H1 (cell line): Measurements from ENCODE around the gene CDK8. TPM values are rescaled to one million over a fixed set of nuclear protein-coding genes. Genes with fewer than 3 reads are reported as not detected.

Experiments
- CTCF ChIA-PET: fragments of 300-600 bp; sonication (Branson Sonifier 250); formaldehyde crosslinking; loops from one replicate; lab custom pipeline; 2021; ENCODE audit not compliant: partially characterized antibody; lab: Charles Lee
- POLR2A ChIA-PET: fragments of 300-600 bp; sonication (Branson Sonifier 250); formaldehyde crosslinking; loops from one replicate; lab custom pipeline; 2021; ENCODE audit warnings: inconsistent platforms; ENCODE audit not compliant: partially characterized antibody; lab: Charles Lee
- DNase-seq, 2 experiments: peaks; one replicate each; pipeline versions ENCODE4 v3.0.0 to v3.0.0-alpha.2; 2010 to 2022; ENCODE audit warnings: low spot score in 2 of 2, low read depth in 1 of 2, mixed read lengths in 1 of 2
- FAIRE-seq: peaks from 2 replicates; lab custom pipeline; 2011; peaks lifted over from hg19 to GRCh38; lab: Jason Lieb, UNC
- H2AFZ ChIP-seq: 2 replicates; pipeline ENCODE4 v1.8.1; 2012; ENCODE audit warnings: low read length, inconsistent platforms
- H2AK5ac ChIP-seq: 2 replicates; pipeline ENCODE4 v1.6.1; 2013; ENCODE audit warnings: low read depth, low read length
- H2BK120ac ChIP-seq: replicated peaks from 2 replicates; pipeline ENCODE3; 2013; ENCODE audit warnings: low read depth, low read length, inconsistent platforms
- H2BK12ac ChIP-seq: 2 replicates; pipeline ENCODE4 v1.6.1; 2013; ENCODE audit warnings: low read depth, low read length
- H2BK15ac ChIP-seq: 2 replicates; pipeline ENCODE4 v1.6.1; 2013; ENCODE audit warnings: low read length
- H2BK20ac ChIP-seq: 2 replicates; pipeline ENCODE4 v1.6.1; 2013; ENCODE audit warnings: low read length
- H2BK5ac ChIP-seq: 2 replicates; pipeline ENCODE4 v1.6.1; 2013; ENCODE audit warnings: low read depth, low read length
- H3K14ac ChIP-seq: 2 replicates; pipeline ENCODE4 v1.6.1; 2013; ENCODE audit warnings: inconsistent platforms; ENCODE audit not compliant: insufficient read length
- H3K18ac ChIP-seq: 2 replicates; pipeline ENCODE4 v1.6.1; 2013; ENCODE audit warnings: low read length; ENCODE audit errors: extremely low read depth
- H3K23ac ChIP-seq: 2 replicates; pipeline ENCODE4 v1.6.1; 2013; ENCODE audit warnings: inconsistent platforms; ENCODE audit not compliant: insufficient read length
- H3K23me2 ChIP-seq: 2 replicates; pipeline ENCODE4 v1.6.1; 2013; ENCODE audit warnings: low read depth, low read length
- H3K27ac ChIP-seq: 2 replicates; pipeline ENCODE4 v1.6.1; 2011; ENCODE audit warnings: low read depth, low read length, inconsistent platforms
- H3K27me3 ChIP-seq, 4 experiments: replicated peaks in 1 of 4; 1 replicate in 1 of 4; 2 replicates in 3 of 4; pipeline versions ENCODE4 v1.6.1 to v1.8.1; 2011 to 2013; ENCODE audit warnings: low read length in 3 of 4, mild to moderate bottlenecking in 3 of 4, inconsistent platforms in 2 of 4, mixed read lengths in 2 of 4, moderate library complexity in 1 of 4; ENCODE audit not compliant: control insufficient read depth in 3 of 4, insufficient read depth in 3 of 4; ENCODE audit errors: extremely low read depth in 1 of 4
- H3K36me3 ChIP-seq, 4 experiments: 2 replicates each; pipeline versions ENCODE4 v1.6.1 to v1.8.1; 2011 to 2013; ENCODE audit warnings: mild to moderate bottlenecking in 4 of 4, low read length in 3 of 4, moderate library complexity in 2 of 4, control low read depth in 1 of 4, inconsistent platforms in 1 of 4; ENCODE audit not compliant: insufficient read depth in 4 of 4, control insufficient read depth in 2 of 4
- H3K4ac ChIP-seq: replicated peaks from 2 replicates; pipeline ENCODE3; 2013; ENCODE audit warnings: low read length, low read depth, mixed read lengths, inconsistent platforms; ENCODE audit not compliant: insufficient read length
- H3K4me1 ChIP-seq, 4 experiments: replicated peaks in 1 of 4; 1 replicate in 1 of 4; 2 replicates in 3 of 4; pipeline versions ENCODE4 v1.6.1 to v1.8.1; 2011 to 2013; ENCODE audit warnings: low read length in 3 of 4, inconsistent platforms in 2 of 4, mixed read lengths in 1 of 4; ENCODE audit not compliant: insufficient read depth in 4 of 4, control insufficient read depth in 3 of 4
- H3K4me2 ChIP-seq, 2 experiments: 2 replicates each; pipeline versions ENCODE4 v1.6.1 to v1.8.1; 2011 to 2013; ENCODE audit warnings: low read depth in 2 of 2, low read length in 2 of 2, control low read depth in 1 of 2, inconsistent platforms in 1 of 2, mild to moderate bottlenecking in 1 of 2; ENCODE audit not compliant: insufficient read depth in 1 of 2
- H3K4me3 ChIP-seq, 4 experiments: fragments of 200-600, 300-600 bp in 1 of 4; sonication (generic), shearing (Covaris generic), sonication (Bioruptor Twin) in 1 of 4; 2 replicates each; pipeline versions ENCODE4 v1.5.1 to v1.8.1; 2011 to 2016; ENCODE audit warnings: low read length in 4 of 4, low read depth in 3 of 4, control low read depth in 2 of 4, inconsistent platforms in 2 of 4, mild to moderate bottlenecking in 2 of 4, mixed read lengths in 1 of 4, moderate library complexity in 1 of 4; ENCODE audit not compliant: insufficient read depth in 2 of 4; ENCODE audit errors: extremely low read depth in 1 of 4
- H3K56ac ChIP-seq: replicated peaks from 2 replicates; pipeline ENCODE3; 2013; ENCODE audit warnings: low read depth, mild to moderate bottlenecking, mixed read lengths, low read length, inconsistent platforms; ENCODE audit not compliant: insufficient read length
- H3K79me1 ChIP-seq: 2 replicates; pipeline ENCODE4 v1.6.1; 2013; ENCODE audit warnings: low read depth, low read length, control low read depth
- H3K79me2 ChIP-seq, 2 experiments: 2 replicates each; pipeline versions ENCODE4 v1.6.1 to v1.8.1; 2012 to 2013; ENCODE audit warnings: low read length in 2 of 2, mild to moderate bottlenecking in 2 of 2, inconsistent platforms in 1 of 2; ENCODE audit not compliant: insufficient read depth in 2 of 2, control insufficient read depth in 1 of 2
- H3K9ac ChIP-seq, 4 experiments: replicated peaks in 1 of 4; 1 replicate in 1 of 4; 2 replicates in 3 of 4; pipeline versions ENCODE4 v1.6.1 to v1.8.1; 2011 to 2013; ENCODE audit warnings: low read depth in 3 of 4, low read length in 3 of 4, control low read depth in 2 of 4, mild to moderate bottlenecking in 2 of 4, moderate library complexity in 2 of 4, inconsistent platforms in 1 of 4; ENCODE audit errors: extremely low read depth in 1 of 4
- H3K9me3 ChIP-seq, 2 experiments: 2 replicates each; pipeline versions ENCODE4 v1.6.1 to v1.8.1; 2012 to 2013; ENCODE audit warnings: mild to moderate bottlenecking in 2 of 2, moderate library complexity in 2 of 2, control low read depth in 1 of 2, inconsistent platforms in 1 of 2, low read depth in 1 of 2, low read length in 1 of 2, mixed read lengths in 1 of 2; ENCODE audit not compliant: insufficient read depth in 2 of 2
- H4K20me1 ChIP-seq, 2 experiments: replicated peaks in 1 of 2; 2 replicates each; pipeline versions ENCODE3 to v1.8.1; 2011 to 2013; ENCODE audit warnings: inconsistent platforms in 2 of 2, low read length in 2 of 2, mild to moderate bottlenecking in 1 of 2; ENCODE audit not compliant: insufficient read depth in 2 of 2, control insufficient read depth in 1 of 2
- H4K5ac ChIP-seq: 2 replicates; pipeline ENCODE4 v1.6.1; 2013; ENCODE audit warnings: low read length, low read depth, mixed read lengths, inconsistent platforms; ENCODE audit not compliant: insufficient read length
- H4K8ac ChIP-seq: 2 replicates; pipeline ENCODE4 v1.8.0; 2013; ENCODE audit warnings: mild to moderate bottlenecking, moderate library complexity, low read length, inconsistent platforms; ENCODE audit not compliant: insufficient read depth; ENCODE audit errors: extremely low read depth
- H4K91ac ChIP-seq: replicated peaks from 2 replicates; pipeline ENCODE3; 2013; ENCODE audit warnings: low read length, mixed read lengths, inconsistent platforms; ENCODE audit not compliant: insufficient read length
- FOSL1 ChIP-seq: IDR thresholded peaks from 2 replicates; pipeline ENCODE4 v1.6.1; 2011; ENCODE audit warnings: mild to moderate bottlenecking, low read depth, low read length, moderate library complexity; ENCODE audit not compliant: insufficient read depth
- GABPA ChIP-seq: IDR thresholded peaks from 2 replicates; pipeline ENCODE4 v1.6.1; 2011; ENCODE audit warnings: mild to moderate bottlenecking, low read length, moderate library complexity, borderline replicate concordance; ENCODE audit not compliant: insufficient read depth
- JUN ChIP-seq: IDR thresholded peaks from 2 replicates; pipeline ENCODE4 v1.6.1; 2011; ENCODE audit warnings: low read depth, mild to moderate bottlenecking, improper control_type of control experiment, low read length
- SIX5 ChIP-seq: IDR thresholded peaks from 2 replicates; pipeline ENCODE4 v1.6.1; 2011; ENCODE audit warnings: mild to moderate bottlenecking, low read depth, low read length
- SUZ12 ChIP-seq: fragments of 200-600 bp; sonication (generic); IDR thresholded peaks from 2 replicates; pipeline ENCODE4 v1.6.1; 2012; ENCODE audit warnings: mild to moderate bottlenecking, inconsistent platforms, low read length, moderate library complexity, mixed read lengths
- WGBS, 2 experiments: shearing (Covaris generic) in 1 of 2; methylation state at CpG; one replicate each; pipeline versions ENCODE4 v1.1.6 to v1.1.7; 2013 to 2015; ENCODE audit warnings: low lambda C conversion rate in 2 of 2, mixed read lengths in 2 of 2, inconsistent platforms in 1 of 2, low coverage in 1 of 2, missing lambda C conversion rate in 1 of 2; ENCODE audit not compliant: insufficient replicate concordance in 2 of 2, insufficient coverage in 1 of 2, insufficient read length in 1 of 2; ENCODE audit errors: extremely low coverage in 1 of 2, missing lambda C conversion rate in 1 of 2; 5-methylcytosine and 5-hydroxymethylcytosine counted together
- polyA plus RNA-seq, 7 experiments: library from polyadenylated mRNA; depleted of rRNA in 3 of 7; stranded (reverse) in 5 of 7; unstranded in 2 of 7; fragments of >200 nt in 5 of 7; fragments of 200-250 nt in 2 of 7; gene quantifications; 1 replicate in 5 of 7; 2 replicates in 1 of 7; 4 replicates in 1 of 7; pipeline versions ENCODE4 v1.2.1 to v1.2.3, GENCODE V29; 2011 to 2013; ENCODE audit warnings: missing spikeins in 2 of 7, mixed read lengths in 2 of 7
- total RNA-seq: library from RNA; stranded (reverse); fragmentation: NEBNext Ultra II Directional; extraction: Animal tissue kit (Norgen Biotek cat#: 25700); gene quantifications from 2 replicates; pipeline ENCODE4 v1.2.1, GENCODE V29; 2021
- TF ChIP-seq, protein P1 (sequence below): IDR thresholded peaks from 2 replicates; pipeline ENCODE4 v1.6.1; 2011; ENCODE audit warnings: low read length, improper control_type of control experiment

The CDK8 gene
- total and polyA plus RNA-seq, 2 of the 8 experiments (the other 6 are each of a cell fraction or from before 2014, with no cell fraction given), result 22.1 to 25.6 TPM

DNA sequence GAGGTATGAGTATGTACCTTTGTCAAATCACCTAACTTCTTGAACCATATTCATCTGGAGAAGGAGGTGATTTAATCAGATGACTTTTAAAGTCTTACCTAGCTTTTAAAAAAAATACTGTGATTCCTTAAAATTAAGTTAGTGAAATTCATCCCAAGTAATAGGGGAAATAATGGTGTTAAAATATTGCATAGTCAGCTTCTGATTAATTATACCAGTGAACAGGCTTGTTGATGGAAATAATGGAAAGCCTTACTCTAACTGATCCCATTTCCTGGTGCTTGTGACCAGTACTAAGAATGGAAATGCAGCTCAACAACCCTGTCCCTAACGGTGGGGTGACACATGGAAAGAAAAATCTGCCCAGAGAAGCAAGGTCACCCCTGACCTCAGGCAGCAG is 130.7 kb downstream of the CDK8 start:
- Histone ChIP-seq H2BK12ac (no peak overlapping the region), H3K4ac (no peak overlapping the region), H2BK20ac (no peak overlapping the region), H2AFZ (no peak overlapping the region), H3K27me3 (no peaks in the 10 kb centered on the region), H2AK5ac (no peak overlapping the region), H2BK120ac (no peak overlapping the region), H3K4me3 (no peak overlapping the region), H3K23ac (no peak overlapping the region), H3K27ac (no peak overlapping the region), H4K91ac (no peak overlapping the region), H3K4me2 (no peak overlapping the region), H3K4me1 (no peaks in the 10 kb centered on the region; a peak in 1 of 7 replicates), H2BK15ac (no peak overlapping the region), H3K79me2 (no peaks in the 10 kb centered on the region), H3K18ac (no peak overlapping the region), H4K20me1 (no peaks in the 10 kb centered on the region), H4K8ac (no peak overlapping the region), H3K14ac (no peak overlapping the region), H3K9me3 (no peaks in the 10 kb centered on the region), H3K23me2 (no peaks in the 10 kb centered on the region), H3K36me3 (peaks cover 0 to 5% (median 0%) of the 10 kb centered on the region in 4 experiments; a peak in 2 of 8 replicates), H3K9ac (no peak overlapping the region), H4K5ac (no peak overlapping the region), H2BK5ac (no peak overlapping the region), H3K56ac (no peak overlapping the region), H3K79me1 (no peaks in the 10 kb centered on the region)
- ChIA-PET CTCF (interaction anchor here (0.8 to 1.3 kb wide), 5 partner anchors 8 to 198 kb away, joined by 3 to 4 read pairs (median 4); no protein-coding TSS in a partner anchor), POLR2A (interaction anchor here (0.7 kb wide), 1 partner anchor 119 kb away, joined by 3 read pairs; no protein-coding TSS in a partner anchor)
- no peak for DNase-seq
- no peak for FAIRE-seq
- TF ChIP-seq FOSL1 (no peak), GABPA (no peak), JUN (no peak), SUZ12 (no peak), SIX5 (no peak)
- TF ChIP-seq, protein P1, sequence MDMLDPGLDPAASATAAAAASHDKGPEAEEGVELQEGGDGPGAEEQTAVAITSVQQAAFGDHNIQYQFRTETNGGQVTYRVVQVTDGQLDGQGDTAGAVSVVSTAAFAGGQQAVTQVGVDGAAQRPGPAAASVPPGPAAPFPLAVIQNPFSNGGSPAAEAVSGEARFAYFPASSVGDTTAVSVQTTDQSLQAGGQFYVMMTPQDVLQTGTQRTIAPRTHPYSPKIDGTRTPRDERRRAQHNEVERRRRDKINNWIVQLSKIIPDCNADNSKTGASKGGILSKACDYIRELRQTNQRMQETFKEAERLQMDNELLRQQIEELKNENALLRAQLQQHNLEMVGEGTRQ, result no peak
- WGBS, 2 experiments, result 88% methylated on average over 1 of the region's 1 CpG; no CpG with 5 or more reads in 1 of the 2 experiments
